Gastrocnemius medialis (tissue), 4 donors: Measurements from ENCODE around the gene IRAK2. TPM values are rescaled to one million over a fixed set of nuclear protein-coding genes. Genes with fewer than 3 reads are reported as not detected.

Experiments
- ATAC-seq, 2 donors: fragments of 150-250 bp; one replicate each; pipeline ENCODE4 v1.9.1; 2016
- DNase-seq, 2 donors: peaks; one replicate each; pipeline ENCODE4 v3.0.0-alpha.2; 2019
- H3K27ac ChIP-seq, 4 donors: fragments of 200-600 bp; sonication (generic); 1 replicate in 1 of 4; 2 replicates in 3 of 4; pipeline ENCODE4 v1.5.1; 2016 to 2018; ENCODE audit warnings: mild to moderate bottlenecking in 2 of 4, moderate library complexity in 1 of 4
- H3K27me3 ChIP-seq, 3 donors: fragments of 200-600 bp; sonication (generic) in 2 of 3; 1 replicate in 1 of 3; 2 replicates in 2 of 3; pipeline versions ENCODE4 v1.5.1 to v1.6.0; 2016 to 2019; ENCODE audit warnings: mild to moderate bottlenecking in 1 of 3, moderate library complexity in 1 of 3
- H3K36me3 ChIP-seq, 2 donors: fragments of 200-600 bp; sonication (generic) in 1 of 2; one replicate each; pipeline ENCODE4 v1.5.1; 2017 to 2018
- H3K4me1 ChIP-seq, 2 donors: fragments of 200-600 bp; sonication (generic) in 1 of 2; one replicate each; pipeline ENCODE4 v1.5.1; 2016 to 2017; ENCODE audit warnings: mild to moderate bottlenecking in 2 of 2
- H3K4me3 ChIP-seq, 4 donors: fragments of 200-600 bp; sonication (generic) in 3 of 4; 1 replicate in 1 of 4; 2 replicates in 3 of 4; pipeline ENCODE4 v1.5.1; 2016 to 2019; ENCODE audit warnings: mild to moderate bottlenecking in 2 of 4
- H3K9me3 ChIP-seq, 3 donors: fragments of 200-600 bp; sonication (generic) in 2 of 3; 1 replicate in 1 of 3; 2 replicates in 2 of 3; pipeline ENCODE4 v1.5.1; 2016 to 2019
- POLR2A ChIP-seq, 2 donors: fragments of 450-650 bp; IDR thresholded peaks; one replicate each; pipeline ENCODE4 v1.6.1; 2017; ENCODE audit warnings: antibody characterized with exemption in 2 of 2, mild to moderate bottlenecking in 2 of 2, moderate library complexity in 2 of 2
- in situ Hi-C, 4 donors: fragments of 200-750 bp; cut with MboI; loops; one replicate each; pipeline versions ENCODE4 v1.15.0 to v1.8.0; 2017; ENCODE audit warnings: low sequenced_read_pairs in 4 of 4
- intact Hi-C: fragments of 100-400 bp; cut with DNase I; formaldehyde crosslinking; loops from one replicate; pipeline ENCODE4 v1.15.1; 2023; ENCODE audit warnings: low total_unique reads
- total RNA-seq, 4 donors: library from RNA; depleted of rRNA; stranded (reverse); fragments of >200 nt; gene quantifications; one replicate each; pipeline versions ENCODE4 v1.1.0 to v1.2.3, GENCODE V29; 2016
- TF ChIP-seq, protein P1 (sequence below), 5 experiments: fragments of 450-650 bp in 3 of 5; fragments of 200-600 bp in 2 of 5; sonication (generic) in 2 of 5; IDR thresholded peaks in 4 of 5; conservative IDR thresholded peaks in 1 of 5; 1 replicate in 4 of 5; 2 replicates in 1 of 5; pipeline ENCODE4 v1.5.1; 2016 to 2019; ENCODE audit warnings: antibody characterized with exemption in 5 of 5, mild to moderate bottlenecking in 3 of 5, moderate library complexity in 3 of 5

IRAK2 gene
- total RNA-seq, 4 donors from 2014 or later = 21.9 to 42.0 (median 25.8) TPM

DNA sequence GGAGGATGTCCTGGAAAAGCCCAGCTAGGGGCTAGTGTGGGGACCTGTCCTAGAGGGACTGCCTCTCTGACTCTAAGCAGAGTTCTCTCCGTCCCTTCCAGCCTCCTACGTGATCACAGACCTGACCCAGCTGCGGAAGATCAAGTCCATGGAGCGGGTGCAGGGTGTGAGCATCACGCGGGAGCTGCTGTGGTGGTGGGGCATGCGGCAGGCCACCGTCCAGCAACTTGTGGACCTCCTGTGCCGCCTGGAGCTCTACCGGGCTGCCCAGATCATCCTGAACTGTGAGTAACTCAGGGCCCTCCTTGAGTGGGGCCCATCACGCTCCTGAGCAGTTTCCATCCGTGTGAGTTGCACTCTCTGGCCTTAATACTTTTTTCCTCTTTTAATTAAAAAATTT, 13.0 kb downstream of the IRAK2 start:
- Histone ChIP-seq H3K27me3 (no peaks in the 10 kb centered on the region), H3K9me3 (no peaks in the 10 kb centered on the region), H3K27ac (no peak overlapping the region), H3K4me1 (peaks cover 0 to 12% of the 10 kb centered on the region in 2 donors), H3K36me3 (peaks cover 0 to 37% of the 10 kb centered on the region in 2 donors), H3K4me3 (no peak overlapping the region)
- TF ChIP-seq, protein P1, sequence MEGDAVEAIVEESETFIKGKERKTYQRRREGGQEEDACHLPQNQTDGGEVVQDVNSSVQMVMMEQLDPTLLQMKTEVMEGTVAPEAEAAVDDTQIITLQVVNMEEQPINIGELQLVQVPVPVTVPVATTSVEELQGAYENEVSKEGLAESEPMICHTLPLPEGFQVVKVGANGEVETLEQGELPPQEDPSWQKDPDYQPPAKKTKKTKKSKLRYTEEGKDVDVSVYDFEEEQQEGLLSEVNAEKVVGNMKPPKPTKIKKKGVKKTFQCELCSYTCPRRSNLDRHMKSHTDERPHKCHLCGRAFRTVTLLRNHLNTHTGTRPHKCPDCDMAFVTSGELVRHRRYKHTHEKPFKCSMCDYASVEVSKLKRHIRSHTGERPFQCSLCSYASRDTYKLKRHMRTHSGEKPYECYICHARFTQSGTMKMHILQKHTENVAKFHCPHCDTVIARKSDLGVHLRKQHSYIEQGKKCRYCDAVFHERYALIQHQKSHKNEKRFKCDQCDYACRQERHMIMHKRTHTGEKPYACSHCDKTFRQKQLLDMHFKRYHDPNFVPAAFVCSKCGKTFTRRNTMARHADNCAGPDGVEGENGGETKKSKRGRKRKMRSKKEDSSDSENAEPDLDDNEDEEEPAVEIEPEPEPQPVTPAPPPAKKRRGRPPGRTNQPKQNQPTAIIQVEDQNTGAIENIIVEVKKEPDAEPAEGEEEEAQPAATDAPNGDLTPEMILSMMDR (IDR thresholded peaks at IDR 0.05 in 4 of 5, conservative IDR thresholded peaks at IDR 0.05 in 1 of 5) = no peak
- no peak for TF ChIP-seq POLR2A (IDR thresholded peaks at IDR 0.05)
- ATAC-seq = no peak
- DNase-seq = no peak
- intact Hi-C loops = no loop called here
- in situ Hi-C loops = no loop called here

DNA sequence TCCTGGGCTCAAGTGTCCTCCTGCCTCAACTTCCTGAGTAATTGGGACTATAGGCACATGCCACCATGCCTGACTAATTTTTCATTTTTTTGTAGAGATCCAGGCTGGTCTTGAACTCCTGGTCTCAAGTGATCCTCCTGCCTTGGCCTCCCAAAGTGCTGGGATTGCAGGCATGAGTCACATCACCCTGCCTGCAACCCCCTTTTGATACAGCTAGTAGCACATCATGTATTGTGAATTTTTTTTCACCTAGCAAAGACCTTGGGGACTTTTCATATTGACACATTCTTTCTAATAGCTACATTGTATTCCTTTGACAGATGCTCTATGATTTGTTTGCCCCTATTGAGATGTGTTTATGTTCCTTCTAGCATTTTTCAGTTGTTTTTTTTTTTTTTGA, 14.2 kb downstream of the IRAK2 start:
- in situ Hi-C loops (no loop called here), intact Hi-C loops (no loop called here)
- TF ChIP-seq, protein P1 (IDR thresholded peaks at IDR 0.05 in 4 of 5, conservative IDR thresholded peaks at IDR 0.05 in 1 of 5) = no peak
- TF ChIP-seq POLR2A (IDR thresholded peaks at IDR 0.05) = no peak

DNA sequence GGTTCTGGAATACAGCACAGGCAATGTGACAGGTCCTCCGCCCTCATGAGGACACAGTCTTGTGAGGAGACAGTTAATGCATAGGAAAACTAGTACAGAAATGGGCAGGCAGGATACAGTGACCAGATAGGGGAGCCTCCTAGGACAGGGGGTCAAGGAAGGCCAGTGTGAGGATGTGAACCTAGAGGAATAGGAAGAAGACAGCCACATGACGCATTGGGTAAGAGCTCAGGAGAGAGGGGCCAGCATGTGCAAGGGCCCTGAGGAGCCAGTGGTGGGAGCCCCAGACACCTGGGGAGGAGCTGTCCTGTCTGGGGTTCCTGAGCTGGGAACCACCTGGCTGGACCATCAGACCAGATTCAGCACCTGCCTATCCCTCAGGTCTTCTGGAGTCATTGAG, 15.6 kb downstream of the IRAK2 start:
- no peaks in the 10 kb centered on the region for H3K9me3 ChIP-seq
- ATAC-seq = no peak
- H3K4me1 ChIP-seq = no peaks in the 10 kb centered on the region
- no peak overlapping the region for H3K27ac ChIP-seq
- H3K36me3 ChIP-seq = peaks cover 0 to 43% of the 10 kb centered on the region in 2 donors
- no peak for DNase-seq
- TF ChIP-seq, protein P1 (IDR thresholded peaks at IDR 0.05 in 4 of 5, conservative IDR thresholded peaks at IDR 0.05 in 1 of 5) = no peak
- TF ChIP-seq POLR2A (IDR thresholded peaks at IDR 0.05) = no peak
- no peak overlapping the region for H3K4me3 ChIP-seq
- intact Hi-C loops (no loop called here), in situ Hi-C loops (no loop called here)
- no peaks in the 10 kb centered on the region for H3K27me3 ChIP-seq

More for the DNA sequence above, 14.2 kb downstream of the IRAK2 start:
- peaks cover 0 to 39% of the 10 kb centered on the region in 2 donors for H3K36me3 ChIP-seq
- H3K27me3 ChIP-seq = no peaks in the 10 kb centered on the region
- ATAC-seq (no peak), DNase-seq (no peak)
- H3K4me3 ChIP-seq = no peak overlapping the region
- H3K4me1 ChIP-seq = peaks cover 0 to 2% of the 10 kb centered on the region in 2 donors
- H3K27ac ChIP-seq = no peak overlapping the region
- no peaks in the 10 kb centered on the region for H3K9me3 ChIP-seq

DNA sequence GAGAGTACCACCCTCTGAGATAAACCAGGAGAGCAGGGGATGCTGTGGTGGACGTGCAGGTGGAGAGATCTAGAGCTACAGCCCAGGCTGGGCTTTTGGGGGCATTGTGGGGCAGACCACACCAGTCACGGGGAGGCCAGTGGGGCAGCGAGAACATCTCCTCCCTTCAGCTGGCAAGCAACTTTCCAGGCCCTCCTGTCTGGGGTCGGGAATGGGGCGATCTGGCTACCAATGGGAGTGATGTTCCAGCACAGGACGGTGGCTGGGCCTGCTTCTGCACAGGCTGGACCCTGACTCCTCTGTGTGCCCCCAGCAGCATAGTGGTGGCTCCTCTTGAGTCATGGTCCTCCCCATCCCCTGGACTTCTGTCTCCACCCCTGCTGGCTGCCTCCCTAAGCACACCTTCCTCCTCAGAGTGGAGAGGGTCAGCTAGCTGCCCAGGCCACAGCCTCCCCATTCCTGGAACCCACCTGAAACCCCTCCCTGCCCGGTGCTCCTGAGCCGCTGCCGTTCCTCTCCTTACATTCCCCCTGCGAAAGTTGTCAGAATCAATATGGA, 16.1 kb downstream of the IRAK2 start:
- peaks cover 0 to 43% of the 10 kb centered on the region in 2 donors for H3K36me3 ChIP-seq
- in situ Hi-C loops = no loop called here

More for the DNA sequence above, 16.1 kb downstream of the IRAK2 start:
- DNase-seq (no peak), ATAC-seq (no peak)
- Histone ChIP-seq H3K4me3 (no peak overlapping the region), H3K4me1 (no peaks in the 10 kb centered on the region), H3K27me3 (no peaks in the 10 kb centered on the region), H3K27ac (no peak overlapping the region), H3K9me3 (no peaks in the 10 kb centered on the region)
- TF ChIP-seq POLR2A (IDR thresholded peaks at IDR 0.05) = no peak
- TF ChIP-seq, protein P1 (IDR thresholded peaks at IDR 0.05 in 4 of 5, conservative IDR thresholded peaks at IDR 0.05 in 1 of 5) = no peak
- intact Hi-C loops = no loop called here
